WTC11 (cell line): ENCODE data around the gene SYNGR1. TPM values are rescaled to one million over a fixed set of nuclear protein-coding genes. Genes with fewer than 3 reads are reported as not detected.

ENCODE experiments used
- ATAC-seq: fragments of 200-7000 bp; cut with Tn5 transposase; 2 replicates; pipeline ENCODE4 v1.10.0; 2021; ENCODE audit warnings: mild to moderate bottlenecking, moderate library complexity
- CTCF ChIA-PET: fragments of 300-600 bp; sonication (Branson Sonifier 250); formaldehyde crosslinking; loops from one replicate; lab custom pipeline; 2021; ENCODE audit warnings: antibody characterized with exemption; lab: Charles Lee
- POLR2A ChIA-PET: fragments of 350-600 bp; sonication (Branson Sonifier 250); formaldehyde crosslinking; loops from one replicate; lab custom pipeline; 2021; ENCODE audit warnings: antibody characterized with exemption; lab: Charles Lee
- DNase-seq: peaks from one replicate; pipeline ENCODE4 v3.0.0; 2021; ENCODE audit warnings: low spot score
- H3K27ac Mint-ChIP-seq: 2 replicates; pipeline ENCODE4 v1.8.0; 2021; ENCODE audit warnings: mixed read lengths
- H3K27me3 Mint-ChIP-seq: 2 replicates; pipeline ENCODE4 v1.8.0; 2021; ENCODE audit warnings: low read depth, mild to moderate bottlenecking, moderate library complexity, mixed read lengths
- H3K36me3 Mint-ChIP-seq: 2 replicates; pipeline ENCODE4 v1.8.0; 2021; ENCODE audit warnings: mixed read lengths
- H3K4me1 Mint-ChIP-seq: 2 replicates; pipeline ENCODE4 v1.8.0; 2022; ENCODE audit warnings: mixed read lengths
- H3K4me3 Mint-ChIP-seq: 2 replicates; pipeline ENCODE4 v1.8.0; 2021; ENCODE audit warnings: mild to moderate bottlenecking, moderate library complexity, mixed read lengths
- H3K9me3 Mint-ChIP-seq: 2 replicates; pipeline ENCODE4 v1.8.0; 2021; ENCODE audit warnings: mixed read lengths
- EMX1 ChIP-seq: fragments of 250-450 bp; sonication (Bioruptor Pico); IDR thresholded peaks from 2 replicates; pipeline ENCODE4 v1.8.0; 2021; ENCODE audit warnings: mild to moderate bottlenecking
- ETV6 ChIP-seq: sonication (generic); formaldehyde crosslinking; IDR thresholded peaks from 2 replicates; pipeline ENCODE4 v1.8.1; 2022; ENCODE audit warnings: mild to moderate bottlenecking, missing genetic modification reagents
- FOXK1 ChIP-seq: sonication (generic); formaldehyde crosslinking; IDR thresholded peaks from 2 replicates; pipeline ENCODE4 v1.8.0; 2022; ENCODE audit warnings: mild to moderate bottlenecking, moderate library complexity, missing genetic modification reagents
- NFATC4 ChIP-seq: fragments of 250-450 bp; sonication (Bioruptor Pico); IDR thresholded peaks from 2 replicates; pipeline ENCODE4 v1.9.0; 2021; ENCODE audit warnings: mild to moderate bottlenecking
- RORB ChIP-seq: fragments of 250-450 bp; sonication (Bioruptor Pico); IDR thresholded peaks from 2 replicates; pipeline ENCODE4 v1.9.0; 2021; ENCODE audit warnings: mild to moderate bottlenecking
- TCF7 ChIP-seq: sonication (generic); formaldehyde crosslinking; IDR thresholded peaks from 2 replicates; pipeline ENCODE4 v1.8.0; 2022; ENCODE audit warnings: mild to moderate bottlenecking, low read depth, missing genetic modification reagents, moderate library complexity
- total RNA-seq: library from RNA; stranded (reverse); gene quantifications from 3 replicates; pipeline ENCODE4 v1.2.3, GENCODE V29; 2021
- TF ChIP-seq, protein P1 (sequence below): sonication (generic); formaldehyde crosslinking; IDR thresholded peaks from 2 replicates; pipeline ENCODE4 v1.8.1; 2023; ENCODE audit warnings: mild to moderate bottlenecking, missing genetic modification reagents
- TF ChIP-seq, protein P2 (sequence below): sonication (generic); formaldehyde crosslinking; IDR thresholded peaks from 2 replicates; pipeline ENCODE4 v1.8.1; 2022; ENCODE audit warnings: mild to moderate bottlenecking, missing genetic modification reagents, moderate library complexity, borderline replicate concordance
- TF ChIP-seq, protein P3 (sequence below): sonication (generic); formaldehyde crosslinking; IDR thresholded peaks from 2 replicates; pipeline ENCODE4 v1.8.1; 2023; ENCODE audit warnings: mild to moderate bottlenecking, missing genetic modification reagents, moderate library complexity
- TF ChIP-seq, protein P4 (sequence below): fragments of 250-450 bp; sonication (Bioruptor Pico); IDR thresholded peaks from 2 replicates; pipeline ENCODE4 v1.9.0; 2021; ENCODE audit warnings: mild to moderate bottlenecking, borderline replicate concordance
- TF ChIP-seq, protein P5 (sequence below): sonication (generic); formaldehyde crosslinking; IDR thresholded peaks from 2 replicates; pipeline ENCODE4 v1.8.1; 2022; ENCODE audit warnings: low read depth, mild to moderate bottlenecking, moderate library complexity, missing genetic modification reagents, borderline replicate concordance
- TF ChIP-seq, protein P6 (sequence below): sonication (generic); formaldehyde crosslinking; IDR thresholded peaks from 2 replicates; pipeline ENCODE4 v1.8.0; 2022; ENCODE audit warnings: mild to moderate bottlenecking, missing genetic modification reagents
- TF ChIP-seq, protein P7 (sequence below): fragments of 250-450 bp; sonication (Bioruptor Pico); conservative IDR thresholded peaks from 2 replicates; pipeline ENCODE4 v1.9.0; 2021; ENCODE audit warnings: mild to moderate bottlenecking
- TF ChIP-seq, protein P8 (sequence below): sonication (generic); formaldehyde crosslinking; conservative IDR thresholded peaks from 2 replicates; pipeline ENCODE4 v1.8.1; 2022; ENCODE audit warnings: mild to moderate bottlenecking, missing genetic modification reagents
- TF ChIP-seq, protein P9 (sequence below): sonication (generic); formaldehyde crosslinking; IDR thresholded peaks from 2 replicates; pipeline ENCODE4 v1.8.1; 2023; ENCODE audit warnings: mild to moderate bottlenecking, moderate library complexity, missing genetic modification reagents

Gene SYNGR1
- total RNA-seq, 1 experiment from 2014 or later: 35.3 TPM

DNA sequence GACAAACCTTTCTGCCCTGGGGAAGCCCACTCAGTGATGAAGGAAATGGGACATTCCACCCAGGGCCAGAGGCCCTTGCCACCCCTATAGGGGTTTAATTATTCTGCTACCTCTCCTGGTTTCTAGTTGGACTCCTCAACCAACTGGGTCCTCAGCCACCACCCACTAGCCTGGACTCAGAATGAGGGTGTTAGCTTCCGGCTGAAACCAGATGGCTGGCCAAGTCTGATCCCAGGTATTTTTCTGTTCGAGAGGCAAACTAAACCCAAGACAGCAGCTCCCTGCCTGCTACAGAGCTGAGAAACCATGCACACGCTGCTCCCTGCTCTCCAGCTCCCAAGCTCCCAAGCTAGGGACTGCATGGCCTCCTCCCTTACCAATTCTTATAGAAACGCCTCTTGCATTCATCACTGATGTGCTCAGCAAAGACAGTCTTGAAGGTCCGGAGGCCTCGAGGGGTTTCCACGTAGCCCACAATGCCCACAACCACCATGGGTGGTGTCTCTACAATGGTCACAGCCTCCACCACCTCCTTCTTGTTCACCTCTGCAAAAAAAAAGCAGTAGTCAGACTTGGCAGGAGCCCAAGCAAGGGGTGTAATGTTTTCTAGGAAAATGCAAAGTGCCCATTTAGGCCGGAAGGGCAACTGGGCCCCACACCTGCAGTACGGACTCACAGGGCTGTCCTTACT is 32.6 kb upstream of the SYNGR1 start:
- Mint-ChIP-seq H3K9me3 (no peaks in the 10 kb centered on the region), H3K36me3 (peaks cover 72% of the 10 kb centered on the region), H3K27me3 (peaks cover 4% of the 10 kb centered on the region; the same call in 1 of the 2 replicates), H3K4me3 (peak overlapping the region; percentile 99), H3K4me1 (peaks cover 56% of the 10 kb centered on the region)
- CTCF ChIA-PET: interaction anchor here (0.5 to 3.1 kb wide), 11 partner anchors 14 to 203 kb away, joined by 3 to 24 read pairs (median 4); partner anchors contain the start of gene ATF4
- POLR2A ChIA-PET: interaction anchor here (0.6 to 1.8 kb wide), 3 partner anchors 67 to 1029 kb away, joined by 4 to 5 read pairs (median 5); no protein-coding TSS in a partner anchor
- no peak for ATAC-seq
- DNase-seq: no peak
- TF ChIP-seq NFATC4 (0 out of 2 replicates have a peak, but pooled peaks have one; percentile 40), FOXK1 (no peak)
- TF ChIP-seq, all 79 proteins: peak for 1
- H3K27ac Mint-ChIP-seq: peak overlapping the region; percentile 100

DNA sequence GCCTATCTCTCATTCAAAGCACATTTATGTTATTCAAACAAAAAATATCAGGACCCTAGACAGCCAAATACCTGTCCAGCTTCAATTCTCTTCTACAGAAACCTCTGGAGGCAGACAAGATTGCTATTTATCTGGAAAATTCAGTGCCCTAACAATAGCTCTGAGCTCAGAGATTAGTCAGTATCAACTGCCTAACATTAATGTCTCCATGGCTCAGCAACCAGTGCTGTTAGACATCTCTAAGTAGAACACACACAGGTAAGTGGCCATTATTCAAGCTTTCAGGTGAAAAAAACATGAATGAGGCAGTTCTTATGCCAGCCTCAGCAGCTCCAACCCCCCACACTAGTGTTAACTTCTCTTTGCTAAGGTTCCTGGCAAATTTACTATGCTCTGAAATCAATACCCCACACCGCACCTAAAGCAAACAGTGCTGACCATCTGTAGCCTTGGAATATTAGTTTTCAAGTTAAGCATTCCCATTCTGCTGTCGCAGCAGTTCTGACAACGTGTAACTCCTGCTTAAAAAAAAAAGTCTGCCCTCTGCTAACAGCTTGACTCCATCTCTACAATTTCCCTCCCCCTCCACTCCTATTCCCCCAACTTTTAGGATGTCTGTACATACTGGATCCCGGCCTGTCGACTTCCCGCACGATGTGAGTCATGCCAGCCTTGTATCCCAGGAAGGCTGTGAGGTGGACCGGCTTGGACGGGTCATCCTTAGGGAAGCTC is 31.9 kb upstream of the SYNGR1 start:
- ChIA-PET CTCF (interaction anchor here (0.5 to 3.8 kb wide), 9 partner anchors 7 to 549 kb away, joined by 3 to 24 read pairs (median 9); no protein-coding TSS in a partner anchor), POLR2A (interaction anchor here (0.6 to 3.1 kb wide), 9 partner anchors 7 to 1029 kb away, joined by 3 to 31 read pairs (median 5); no protein-coding TSS in a partner anchor)
- Mint-ChIP-seq H3K9me3 (no peaks in the 10 kb centered on the region), H3K4me1 (peaks cover 56% of the 10 kb centered on the region), H3K4me3 (peak overlapping the region; percentile 99), H3K36me3 (peaks cover 65% of the 10 kb centered on the region), H3K27ac (peak overlapping the region; percentile 100), H3K27me3 (peaks cover 4% of the 10 kb centered on the region; the same call in 1 of the 2 replicates)
- DNase-seq: no peak
- ATAC-seq: no peak
- no peak for TF ChIP-seq TCF7
- TF ChIP-seq, protein P1, sequence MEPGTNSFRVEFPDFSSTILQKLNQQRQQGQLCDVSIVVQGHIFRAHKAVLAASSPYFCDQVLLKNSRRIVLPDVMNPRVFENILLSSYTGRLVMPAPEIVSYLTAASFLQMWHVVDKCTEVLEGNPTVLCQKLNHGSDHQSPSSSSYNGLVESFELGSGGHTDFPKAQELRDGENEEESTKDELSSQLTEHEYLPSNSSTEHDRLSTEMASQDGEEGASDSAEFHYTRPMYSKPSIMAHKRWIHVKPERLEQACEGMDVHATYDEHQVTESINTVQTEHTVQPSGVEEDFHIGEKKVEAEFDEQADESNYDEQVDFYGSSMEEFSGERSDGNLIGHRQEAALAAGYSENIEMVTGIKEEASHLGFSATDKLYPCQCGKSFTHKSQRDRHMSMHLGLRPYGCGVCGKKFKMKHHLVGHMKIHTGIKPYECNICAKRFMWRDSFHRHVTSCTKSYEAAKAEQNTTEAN (CRISPR knock-in tag): no peak
- TF ChIP-seq ETV6: 0 out of 2 replicates have a peak, but pooled peaks have one; percentile 19
- 0 out of 2 replicates have a peak, but pooled peaks have one; percentile 2 for TF ChIP-seq RORB (CRISPR knock-in tag)
- TF ChIP-seq, protein P2, sequence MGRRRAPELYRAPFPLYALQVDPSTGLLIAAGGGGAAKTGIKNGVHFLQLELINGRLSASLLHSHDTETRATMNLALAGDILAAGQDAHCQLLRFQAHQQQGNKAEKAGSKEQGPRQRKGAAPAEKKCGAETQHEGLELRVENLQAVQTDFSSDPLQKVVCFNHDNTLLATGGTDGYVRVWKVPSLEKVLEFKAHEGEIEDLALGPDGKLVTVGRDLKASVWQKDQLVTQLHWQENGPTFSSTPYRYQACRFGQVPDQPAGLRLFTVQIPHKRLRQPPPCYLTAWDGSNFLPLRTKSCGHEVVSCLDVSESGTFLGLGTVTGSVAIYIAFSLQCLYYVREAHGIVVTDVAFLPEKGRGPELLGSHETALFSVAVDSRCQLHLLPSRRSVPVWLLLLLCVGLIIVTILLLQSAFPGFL: no peak
- TF ChIP-seq, protein P3, sequence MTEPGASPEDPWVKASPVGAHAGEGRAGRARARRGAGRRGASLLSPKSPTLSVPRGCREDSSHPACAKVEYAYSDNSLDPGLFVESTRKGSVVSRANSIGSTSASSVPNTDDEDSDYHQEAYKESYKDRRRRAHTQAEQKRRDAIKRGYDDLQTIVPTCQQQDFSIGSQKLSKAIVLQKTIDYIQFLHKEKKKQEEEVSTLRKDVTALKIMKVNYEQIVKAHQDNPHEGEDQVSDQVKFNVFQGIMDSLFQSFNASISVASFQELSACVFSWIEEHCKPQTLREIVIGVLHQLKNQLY (CRISPR knock-in tag): no peak
- TF ChIP-seq, protein P4, sequence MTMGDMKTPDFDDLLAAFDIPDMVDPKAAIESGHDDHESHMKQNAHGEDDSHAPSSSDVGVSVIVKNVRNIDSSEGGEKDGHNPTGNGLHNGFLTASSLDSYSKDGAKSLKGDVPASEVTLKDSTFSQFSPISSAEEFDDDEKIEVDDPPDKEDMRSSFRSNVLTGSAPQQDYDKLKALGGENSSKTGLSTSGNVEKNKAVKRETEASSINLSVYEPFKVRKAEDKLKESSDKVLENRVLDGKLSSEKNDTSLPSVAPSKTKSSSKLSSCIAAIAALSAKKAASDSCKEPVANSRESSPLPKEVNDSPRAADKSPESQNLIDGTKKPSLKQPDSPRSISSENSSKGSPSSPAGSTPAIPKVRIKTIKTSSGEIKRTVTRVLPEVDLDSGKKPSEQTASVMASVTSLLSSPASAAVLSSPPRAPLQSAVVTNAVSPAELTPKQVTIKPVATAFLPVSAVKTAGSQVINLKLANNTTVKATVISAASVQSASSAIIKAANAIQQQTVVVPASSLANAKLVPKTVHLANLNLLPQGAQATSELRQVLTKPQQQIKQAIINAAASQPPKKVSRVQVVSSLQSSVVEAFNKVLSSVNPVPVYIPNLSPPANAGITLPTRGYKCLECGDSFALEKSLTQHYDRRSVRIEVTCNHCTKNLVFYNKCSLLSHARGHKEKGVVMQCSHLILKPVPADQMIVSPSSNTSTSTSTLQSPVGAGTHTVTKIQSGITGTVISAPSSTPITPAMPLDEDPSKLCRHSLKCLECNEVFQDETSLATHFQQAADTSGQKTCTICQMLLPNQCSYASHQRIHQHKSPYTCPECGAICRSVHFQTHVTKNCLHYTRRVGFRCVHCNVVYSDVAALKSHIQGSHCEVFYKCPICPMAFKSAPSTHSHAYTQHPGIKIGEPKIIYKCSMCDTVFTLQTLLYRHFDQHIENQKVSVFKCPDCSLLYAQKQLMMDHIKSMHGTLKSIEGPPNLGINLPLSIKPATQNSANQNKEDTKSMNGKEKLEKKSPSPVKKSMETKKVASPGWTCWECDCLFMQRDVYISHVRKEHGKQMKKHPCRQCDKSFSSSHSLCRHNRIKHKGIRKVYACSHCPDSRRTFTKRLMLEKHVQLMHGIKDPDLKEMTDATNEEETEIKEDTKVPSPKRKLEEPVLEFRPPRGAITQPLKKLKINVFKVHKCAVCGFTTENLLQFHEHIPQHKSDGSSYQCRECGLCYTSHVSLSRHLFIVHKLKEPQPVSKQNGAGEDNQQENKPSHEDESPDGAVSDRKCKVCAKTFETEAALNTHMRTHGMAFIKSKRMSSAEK (CRISPR knock-in tag): no peak
- TF ChIP-seq, protein P5, sequence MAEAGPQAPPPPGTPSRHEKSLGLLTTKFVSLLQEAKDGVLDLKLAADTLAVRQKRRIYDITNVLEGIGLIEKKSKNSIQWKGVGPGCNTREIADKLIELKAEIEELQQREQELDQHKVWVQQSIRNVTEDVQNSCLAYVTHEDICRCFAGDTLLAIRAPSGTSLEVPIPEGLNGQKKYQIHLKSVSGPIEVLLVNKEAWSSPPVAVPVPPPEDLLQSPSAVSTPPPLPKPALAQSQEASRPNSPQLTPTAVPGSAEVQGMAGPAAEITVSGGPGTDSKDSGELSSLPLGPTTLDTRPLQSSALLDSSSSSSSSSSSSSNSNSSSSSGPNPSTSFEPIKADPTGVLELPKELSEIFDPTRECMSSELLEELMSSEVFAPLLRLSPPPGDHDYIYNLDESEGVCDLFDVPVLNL (CRISPR knock-in tag): no peak
- 0 out of 2 replicates have a peak, but pooled peaks have one; percentile 74 for TF ChIP-seq EMX1
- TF ChIP-seq, protein P6, sequence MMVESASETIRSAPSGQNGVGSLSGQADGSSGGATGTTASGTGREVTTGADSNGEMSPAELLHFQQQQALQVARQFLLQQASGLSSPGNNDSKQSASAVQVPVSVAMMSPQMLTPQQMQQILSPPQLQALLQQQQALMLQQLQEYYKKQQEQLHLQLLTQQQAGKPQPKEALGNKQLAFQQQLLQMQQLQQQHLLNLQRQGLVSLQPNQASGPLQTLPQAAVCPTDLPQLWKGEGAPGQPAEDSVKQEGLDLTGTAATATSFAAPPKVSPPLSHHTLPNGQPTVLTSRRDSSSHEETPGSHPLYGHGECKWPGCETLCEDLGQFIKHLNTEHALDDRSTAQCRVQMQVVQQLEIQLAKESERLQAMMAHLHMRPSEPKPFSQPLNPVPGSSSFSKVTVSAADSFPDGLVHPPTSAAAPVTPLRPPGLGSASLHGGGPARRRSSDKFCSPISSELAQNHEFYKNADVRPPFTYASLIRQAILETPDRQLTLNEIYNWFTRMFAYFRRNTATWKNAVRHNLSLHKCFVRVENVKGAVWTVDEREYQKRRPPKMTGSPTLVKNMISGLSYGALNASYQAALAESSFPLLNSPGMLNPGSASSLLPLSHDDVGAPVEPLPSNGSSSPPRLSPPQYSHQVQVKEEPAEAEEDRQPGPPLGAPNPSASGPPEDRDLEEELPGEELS (CRISPR knock-in tag): no peak
- TF ChIP-seq, protein P7, sequence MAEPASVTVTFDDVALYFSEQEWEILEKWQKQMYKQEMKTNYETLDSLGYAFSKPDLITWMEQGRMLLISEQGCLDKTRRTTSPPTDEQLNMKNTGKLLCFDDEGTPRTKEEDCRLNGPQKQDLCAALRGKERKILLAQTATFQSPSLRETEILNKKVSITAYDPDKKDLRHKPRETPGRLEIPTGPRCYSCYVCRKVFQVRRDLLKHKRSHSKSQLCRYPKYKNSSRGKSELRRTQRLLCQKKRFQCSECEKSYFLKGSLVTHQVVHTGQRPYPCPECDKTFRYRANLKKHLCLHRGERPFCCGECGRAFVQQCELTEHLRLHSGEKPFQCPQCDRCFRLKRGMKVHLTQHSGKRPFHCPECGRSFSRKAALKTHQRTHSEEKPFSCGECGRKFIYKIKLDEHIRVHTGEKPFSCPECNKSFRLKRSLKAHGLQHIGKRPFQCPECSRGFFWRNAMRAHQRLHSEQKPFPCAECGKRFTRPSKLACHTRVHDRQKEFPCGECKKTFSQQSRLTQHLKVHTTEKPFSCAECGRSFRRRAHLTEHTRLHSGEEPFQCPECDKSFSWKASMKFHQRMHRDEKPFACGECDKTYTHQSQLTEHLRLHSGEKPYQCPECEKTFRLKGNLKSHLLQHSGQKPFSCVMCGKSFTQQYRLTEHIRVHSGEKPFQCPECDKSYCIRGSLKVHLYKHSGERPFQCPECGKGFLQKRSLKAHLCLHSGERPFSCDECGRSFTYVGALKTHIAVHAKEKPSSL (CRISPR knock-in tag): peak; percentile 55; the same call in 1 of the 2 replicates
- TF ChIP-seq, protein P8, sequence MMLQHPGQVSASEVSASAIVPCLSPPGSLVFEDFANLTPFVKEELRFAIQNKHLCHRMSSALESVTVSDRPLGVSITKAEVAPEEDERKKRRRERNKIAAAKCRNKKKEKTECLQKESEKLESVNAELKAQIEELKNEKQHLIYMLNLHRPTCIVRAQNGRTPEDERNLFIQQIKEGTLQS (CRISPR knock-in tag): no peak
- TF ChIP-seq, protein P9, sequence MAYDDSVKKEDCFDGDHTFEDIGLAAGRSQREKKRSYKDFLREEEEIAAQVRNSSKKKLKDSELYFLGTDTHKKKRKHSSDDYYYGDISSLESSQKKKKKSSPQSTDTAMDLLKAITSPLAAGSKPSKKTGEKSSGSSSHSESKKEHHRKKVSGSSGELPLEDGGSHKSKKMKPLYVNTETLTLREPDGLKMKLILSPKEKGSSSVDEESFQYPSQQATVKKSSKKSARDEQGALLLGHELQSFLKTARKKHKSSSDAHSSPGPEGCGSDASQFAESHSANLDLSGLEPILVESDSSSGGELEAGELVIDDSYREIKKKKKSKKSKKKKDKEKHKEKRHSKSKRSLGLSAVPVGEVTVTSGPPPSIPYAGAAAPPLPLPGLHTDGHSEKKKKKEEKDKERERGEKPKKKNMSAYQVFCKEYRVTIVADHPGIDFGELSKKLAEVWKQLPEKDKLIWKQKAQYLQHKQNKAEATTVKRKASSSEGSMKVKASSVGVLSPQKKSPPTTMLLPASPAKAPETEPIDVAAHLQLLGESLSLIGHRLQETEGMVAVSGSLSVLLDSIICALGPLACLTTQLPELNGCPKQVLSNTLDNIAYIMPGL (CRISPR knock-in tag): no peak
